ENCODE data around the gene MGME1. TPM values are rescaled to one million over a fixed set of nuclear protein-coding genes. Genes with fewer than 3 reads are reported as not detected.

Gene MGME1
- polyA plus RNA-seq, 4 donors: 10.5 to 41.5 (median 14.0) TPM

- FAIRE-seq (no peak), DNase-seq (peak; percentile 50 to 69)
- 2 to 5% (median 3%) methylated on average over 9 of the region's 9 CpGs for WGBS, 3 donors
- Histone ChIP-seq H3K4me1 (ENCODE audit: control insufficient read depth in 3 of 3, insufficient read depth in 2 of 3, low read depth in 1 of 3, low read length in 2 of 3) (peaks cover 11 to 40% (median 31%) of the 10 kb centered on the region in 3 donors), H3K27ac (ENCODE audit: low read depth in 1 of 3, low read length in 2 of 3) (peak overlapping the region; percentile 91 to 99 (median 95)), H3K27me3 (ENCODE audit: control insufficient read depth in 3 of 3, insufficient read depth in 3 of 3, low read length in 3 of 3) (no peaks in the 10 kb centered on the region), H3K36me3 (ENCODE audit: control insufficient read depth in 3 of 3, insufficient read depth in 2 of 3, low read depth in 1 of 3, low read length in 3 of 3) (peaks cover 0 to 11% (median 0%) of the 10 kb centered on the region in 3 donors), H3K4me3 (ENCODE audit: low read depth in 1 of 3, low read length in 3 of 3) (peak overlapping the region; percentile 34 to 77 (median 45)), H3K9me3 (ENCODE audit: control insufficient read depth in 2 of 2, insufficient read depth in 1 of 2, low read depth in 1 of 2, low read length in 1 of 2) (no peaks in the 10 kb centered on the region)
These were observed 2.1 kb upstream of the MGME1 start for GRCh38 chr20:17966432-17967310.

- Histone ChIP-seq H3K27ac (ENCODE audit: low read depth in 1 of 3, low read length in 2 of 3) (peak overlapping the region; percentile 95 to 100 (median 99)), H3K36me3 (ENCODE audit: control insufficient read depth in 3 of 3, insufficient read depth in 2 of 3, low read depth in 1 of 3, low read length in 3 of 3) (peaks cover 0 to 8% (median 0%) of the 10 kb centered on the region in 3 donors), H3K9me3 (ENCODE audit: control insufficient read depth in 2 of 2, insufficient read depth in 1 of 2, low read depth in 1 of 2, low read length in 1 of 2) (no peaks in the 10 kb centered on the region), H3K4me3 (ENCODE audit: low read depth in 1 of 3, low read length in 3 of 3) (peak overlapping the region; percentile 77 to 98 (median 93)), H3K27me3 (ENCODE audit: control insufficient read depth in 3 of 3, insufficient read depth in 3 of 3, low read length in 3 of 3) (no peaks in the 10 kb centered on the region), H3K4me1 (ENCODE audit: control insufficient read depth in 3 of 3, insufficient read depth in 2 of 3, low read depth in 1 of 3, low read length in 2 of 3) (peaks cover 8 to 33% (median 30%) of the 10 kb centered on the region in 3 donors)
- FAIRE-seq (no peak), DNase-seq (peak; percentile 35 to 50)
- WGBS, 3 donors: 0 to 1% (median 0%) methylated on average over 40 to 41 of the region's 41 CpGs
These were observed 1.1 kb upstream of the MGME1 start for GRCh38 chr20:17967521-17968365.

- peak overlapping the region; percentile 45 to 98 (median 77) for H3K4me3 ChIP-seq (ENCODE audit: low read depth in 1 of 3, low read length in 3 of 3)
- FAIRE-seq: no peak
- H3K27ac ChIP-seq (ENCODE audit: low read depth in 1 of 3, low read length in 2 of 3): peak overlapping the region; percentile 95 to 100 (median 99)
- H3K4me1 ChIP-seq (ENCODE audit: control insufficient read depth in 3 of 3, insufficient read depth in 2 of 3, low read depth in 1 of 3, low read length in 2 of 3): peaks cover 7 to 19% (median 16%) of the 10 kb centered on the region in 3 donors
- 0 to 1% (median 0%) methylated on average over 28 of the region's 28 CpGs for WGBS, 3 donors
- peak in 1 of 2 donors; percentile 74 for DNase-seq
- no peaks in the 10 kb centered on the region for H3K27me3 ChIP-seq (ENCODE audit: control insufficient read depth in 3 of 3, insufficient read depth in 3 of 3, low read length in 3 of 3)
- no peaks in the 10 kb centered on the region for H3K9me3 ChIP-seq (ENCODE audit: control insufficient read depth in 2 of 2, insufficient read depth in 1 of 2, low read depth in 1 of 2, low read length in 1 of 2)
- H3K36me3 ChIP-seq (ENCODE audit: control insufficient read depth in 3 of 3, insufficient read depth in 2 of 3, low read depth in 1 of 3, low read length in 3 of 3): no peaks in the 10 kb centered on the region
These were observed 563 bp downstream of the MGME1 start for GRCh38 chr20:17969278-17969883.

GRCh38 chr20:17969884-17970409 lies 1.1 kb downstream of the MGME1 start:
- FAIRE-seq (no peak), DNase-seq (peak; percentile 77)
- Histone ChIP-seq H3K36me3 (ENCODE audit: control insufficient read depth in 3 of 3, insufficient read depth in 2 of 3, low read depth in 1 of 3, low read length in 3 of 3) (no peaks in the 10 kb centered on the region), H3K4me3 (ENCODE audit: low read depth in 1 of 3, low read length in 3 of 3) (peak overlapping the region; percentile 8 to 98 (median 77)), H3K27me3 (ENCODE audit: control insufficient read depth in 3 of 3, insufficient read depth in 3 of 3, low read length in 3 of 3) (no peaks in the 10 kb centered on the region), H3K9me3 (ENCODE audit: control insufficient read depth in 2 of 2, insufficient read depth in 1 of 2, low read depth in 1 of 2, low read length in 1 of 2) (no peaks in the 10 kb centered on the region), H3K27ac (ENCODE audit: low read depth in 1 of 3, low read length in 2 of 3) (peak overlapping the region; percentile 95 to 100 (median 99)), H3K4me1 (ENCODE audit: control insufficient read depth in 3 of 3, insufficient read depth in 2 of 3, low read depth in 1 of 3, low read length in 2 of 3) (peaks cover 4 to 13% (median 10%) of the 10 kb centered on the region in 3 donors)
- WGBS, 3 donors: 2 to 4% (median 4%) methylated on average over 9 of the region's 9 CpGs

- peaks cover 2 to 9% (median 3%) of the 10 kb centered on the region in 3 donors for H3K4me1 ChIP-seq (ENCODE audit: control insufficient read depth in 3 of 3, insufficient read depth in 2 of 3, low read depth in 1 of 3, low read length in 2 of 3)
- DNase-seq (peak; percentile 45 to 56), FAIRE-seq (no peak)
- no peaks in the 10 kb centered on the region for H3K9me3 ChIP-seq (ENCODE audit: control insufficient read depth in 2 of 2, insufficient read depth in 1 of 2, low read depth in 1 of 2, low read length in 1 of 2)
- peak overlapping the region; percentile 17 to 99 (median 32) for H3K27ac ChIP-seq (ENCODE audit: low read depth in 1 of 3, low read length in 2 of 3)
- 6 to 29% (median 29%) methylated on average over 7 of the region's 7 CpGs for WGBS, 3 donors
- peaks cover 0 to 6% (median 0%) of the 10 kb centered on the region in 3 donors for H3K36me3 ChIP-seq (ENCODE audit: control insufficient read depth in 3 of 3, insufficient read depth in 2 of 3, low read depth in 1 of 3, low read length in 3 of 3)
- H3K4me3 ChIP-seq (ENCODE audit: low read depth in 1 of 3, low read length in 3 of 3): peak overlapping the region; percentile 25 to 77 (median 48)
- no peaks in the 10 kb centered on the region for H3K27me3 ChIP-seq (ENCODE audit: control insufficient read depth in 3 of 3, insufficient read depth in 3 of 3, low read length in 3 of 3)
These were observed 2.6 kb downstream of the MGME1 start for GRCh38 chr20:17971300-17972013.

- DNase-seq (no peak), FAIRE-seq (no peak)
- peaks cover 2 to 9% (median 3%) of the 10 kb centered on the region in 3 donors for H3K4me1 ChIP-seq (ENCODE audit: control insufficient read depth in 3 of 3, insufficient read depth in 2 of 3, low read depth in 1 of 3, low read length in 2 of 3)
- 24 to 55% (median 41%) methylated on average over 2 of the region's 2 CpGs for WGBS, 3 donors
- peaks cover 0 to 12% (median 0%) of the 10 kb centered on the region in 3 donors for H3K36me3 ChIP-seq (ENCODE audit: control insufficient read depth in 3 of 3, insufficient read depth in 2 of 3, low read depth in 1 of 3, low read length in 3 of 3)
- H3K27ac ChIP-seq (ENCODE audit: low read depth in 1 of 3, low read length in 2 of 3): peak overlapping the region in 1 of 3 donors; percentile 99
- no peaks in the 10 kb centered on the region for H3K27me3 ChIP-seq (ENCODE audit: control insufficient read depth in 3 of 3, insufficient read depth in 3 of 3, low read length in 3 of 3)
- no peaks in the 10 kb centered on the region for H3K9me3 ChIP-seq (ENCODE audit: control insufficient read depth in 2 of 2, insufficient read depth in 1 of 2, low read depth in 1 of 2, low read length in 1 of 2)
- peak overlapping the region in 2 of 3 donors; percentile 48 to 77 for H3K4me3 ChIP-seq (ENCODE audit: low read depth in 1 of 3, low read length in 3 of 3)
These were observed 3.3 kb downstream of the MGME1 start for GRCh38 chr20:17972121-17972520.

- Histone ChIP-seq H3K4me1 (ENCODE audit: control insufficient read depth in 3 of 3, insufficient read depth in 2 of 3, low read depth in 1 of 3, low read length in 2 of 3) (peaks cover 0 to 9% (median 2%) of the 10 kb centered on the region in 3 donors), H3K27me3 (ENCODE audit: control insufficient read depth in 3 of 3, insufficient read depth in 3 of 3, low read length in 3 of 3) (no peaks in the 10 kb centered on the region), H3K36me3 (ENCODE audit: control insufficient read depth in 3 of 3, insufficient read depth in 2 of 3, low read depth in 1 of 3, low read length in 3 of 3) (peaks cover 0 to 31% (median 0%) of the 10 kb centered on the region in 3 donors), H3K27ac (ENCODE audit: low read depth in 1 of 3, low read length in 2 of 3) (no peak overlapping the region), H3K4me3 (ENCODE audit: low read depth in 1 of 3, low read length in 3 of 3) (no peak overlapping the region), H3K9me3 (ENCODE audit: control insufficient read depth in 2 of 2, insufficient read depth in 1 of 2, low read depth in 1 of 2, low read length in 1 of 2) (no peaks in the 10 kb centered on the region)
- DNase-seq (no peak), FAIRE-seq (no peak)
- WGBS, 3 donors: 90 to 96% (median 93%) methylated on average over 6 of the region's 6 CpGs
These were observed 7.5 kb downstream of the MGME1 start for GRCh38 chr20:17976305-17976704.

Data from small intestine (tissue), 7 donors.